GM18861 (cell line): Measurements from ENCODE around the gene SFMBT1.
A peak's percentile ranks its signal among the peaks of the same experiment; 100 is the strongest.

Source experiments
- ATAC-seq: cut with Tn5 transposase; IDR thresholded peaks from one replicate; pipeline ENCODE4 v1.9.1; 2021; ENCODE audit not compliant: unreplicated experiment

Gene SFMBT1, protein sequence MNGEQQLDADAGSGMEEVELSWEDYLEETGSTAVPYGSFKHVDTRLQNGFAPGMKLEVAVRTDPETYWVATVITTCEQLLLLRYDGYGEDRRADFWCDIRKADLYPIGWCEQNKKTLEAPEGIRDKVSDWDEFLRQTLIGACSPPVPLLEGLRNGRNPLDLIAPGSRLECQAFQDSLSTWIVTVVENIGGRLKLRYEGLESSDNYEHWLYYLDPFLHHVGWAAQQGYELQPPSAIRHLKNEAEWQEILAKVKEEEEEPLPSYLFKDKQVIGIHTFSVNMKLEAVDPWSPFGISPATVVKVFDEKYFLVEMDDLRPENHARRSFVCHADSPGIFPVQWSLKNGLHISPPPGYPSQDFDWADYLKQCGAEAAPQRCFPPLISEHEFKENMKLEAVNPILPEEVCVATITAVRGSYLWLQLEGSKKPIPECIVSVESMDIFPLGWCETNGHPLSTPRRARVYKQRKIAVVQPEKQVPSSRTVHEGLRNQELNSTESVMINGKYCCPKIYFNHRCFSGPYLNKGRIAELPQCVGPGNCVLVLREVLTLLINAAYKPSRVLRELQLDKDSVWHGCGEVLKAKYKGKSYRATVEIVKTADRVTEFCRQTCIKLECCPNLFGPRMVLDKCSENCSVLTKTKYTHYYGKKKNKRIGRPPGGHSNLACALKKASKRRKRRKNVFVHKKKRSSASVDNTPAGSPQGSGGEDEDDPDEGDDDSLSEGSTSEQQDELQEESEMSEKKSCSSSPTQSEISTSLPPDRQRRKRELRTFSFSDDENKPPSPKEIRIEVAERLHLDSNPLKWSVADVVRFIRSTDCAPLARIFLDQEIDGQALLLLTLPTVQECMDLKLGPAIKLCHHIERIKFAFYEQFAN

GRCh38 chr3:53045518-53046170, at the start of gene SFMBT1:
TSS of gene SFMBT1 (minus strand) at chr3:53046073. CDS start at chr3:52969128, 76,945 bp downstream.
- ATAC-seq = peak; percentile 29

GRCh38 chr3:53092942-53093341, 47.1 kb upstream of the SFMBT1 start:
- ATAC-seq = no peak

DNA sequence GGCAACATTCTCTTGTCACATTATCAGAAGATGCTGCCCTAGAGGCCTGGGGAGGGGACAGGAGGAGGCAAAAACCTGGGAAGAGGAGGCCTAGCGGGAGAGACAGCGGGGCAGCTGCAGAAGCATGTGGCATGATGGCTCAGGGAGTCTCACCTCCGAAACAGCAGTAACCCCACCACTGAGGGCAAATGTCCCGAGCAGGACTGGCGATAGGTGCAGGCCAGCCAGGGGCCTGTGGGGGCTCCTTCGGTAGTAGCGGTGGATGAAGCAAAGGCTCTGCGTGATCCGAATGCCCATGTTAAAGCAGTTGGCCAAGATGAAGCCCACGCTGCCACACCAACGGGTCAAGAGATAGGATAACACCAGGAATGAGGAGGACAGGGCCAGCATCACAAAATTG, 46.3 kb upstream of the SFMBT1 start:
- no peak for ATAC-seq

- no peak for ATAC-seq
Observed at GRCh38 chr3:53091011-53091410, 45.1 kb upstream of the SFMBT1 start.

GRCh38 chr3:53089511-53089910, 43.6 kb upstream of the SFMBT1 start:
- no peak for ATAC-seq

GRCh38 chr3:53085476-53085875, 39.6 kb upstream of the SFMBT1 start:
- no peak for ATAC-seq

GRCh38 chr3:53084310-53085001, 38.6 kb upstream of the SFMBT1 start:
- ATAC-seq = no peak

- no peak for ATAC-seq
Observed at GRCh38 chr3:53083949-53084309, 38.1 kb upstream of the SFMBT1 start.

- no peak for ATAC-seq
Observed at GRCh38 chr3:53083521-53083920, 37.6 kb upstream of the SFMBT1 start.

GRCh38 chr3:53082736-53083135, 36.9 kb upstream of the SFMBT1 start:
- ATAC-seq = no peak

DNA sequence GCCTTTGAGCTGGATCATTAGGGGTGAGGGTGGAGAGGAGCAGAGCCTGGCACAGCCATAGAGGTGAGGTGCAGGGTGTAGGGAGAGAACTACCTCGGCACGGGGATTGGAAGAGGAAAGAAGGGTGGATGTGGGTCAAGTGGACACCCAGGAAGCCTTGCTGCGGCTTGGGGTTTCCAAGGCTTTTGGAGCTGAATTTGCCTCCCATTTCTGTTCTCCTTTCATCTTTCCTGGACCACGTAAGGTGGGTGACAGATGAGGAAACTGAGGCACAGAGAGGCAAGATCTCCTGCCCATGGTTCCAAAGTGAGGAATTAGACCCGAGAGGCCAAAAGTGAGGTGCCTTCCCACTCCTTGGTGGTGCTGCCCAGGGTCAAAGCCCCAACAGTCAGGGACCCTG, 35.4 kb upstream of the SFMBT1 start:
- no peak for ATAC-seq

DNA sequence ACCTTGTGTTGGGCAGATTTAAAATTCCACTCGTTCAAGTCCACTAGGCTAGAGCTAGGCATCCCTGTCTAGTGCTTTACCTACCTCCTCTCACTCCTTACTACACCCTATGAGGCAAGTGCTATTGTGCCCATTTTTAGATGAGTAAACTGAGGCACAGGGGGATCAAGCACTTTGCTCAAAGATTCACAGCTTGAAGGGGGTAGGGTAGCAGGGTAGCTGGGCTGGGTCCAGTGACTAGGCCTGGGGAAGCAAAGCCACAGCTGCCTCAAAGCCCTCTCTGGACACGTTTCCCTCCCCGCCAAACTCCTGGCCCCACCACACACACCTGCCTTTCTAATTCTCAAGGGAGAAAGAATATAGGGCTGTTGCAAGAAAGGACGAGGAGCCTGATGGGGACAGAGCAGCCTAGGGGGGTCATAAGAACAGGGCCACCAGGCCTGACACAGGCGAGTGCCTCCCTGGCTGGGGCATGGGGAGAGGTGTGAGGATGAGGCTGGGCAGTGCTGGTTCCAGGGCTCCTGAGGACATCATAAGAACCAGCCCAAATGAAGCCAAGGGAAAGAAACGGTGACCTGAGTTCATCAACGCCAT, 34.8 kb upstream of the SFMBT1 start:
- no peak for ATAC-seq

DNA sequence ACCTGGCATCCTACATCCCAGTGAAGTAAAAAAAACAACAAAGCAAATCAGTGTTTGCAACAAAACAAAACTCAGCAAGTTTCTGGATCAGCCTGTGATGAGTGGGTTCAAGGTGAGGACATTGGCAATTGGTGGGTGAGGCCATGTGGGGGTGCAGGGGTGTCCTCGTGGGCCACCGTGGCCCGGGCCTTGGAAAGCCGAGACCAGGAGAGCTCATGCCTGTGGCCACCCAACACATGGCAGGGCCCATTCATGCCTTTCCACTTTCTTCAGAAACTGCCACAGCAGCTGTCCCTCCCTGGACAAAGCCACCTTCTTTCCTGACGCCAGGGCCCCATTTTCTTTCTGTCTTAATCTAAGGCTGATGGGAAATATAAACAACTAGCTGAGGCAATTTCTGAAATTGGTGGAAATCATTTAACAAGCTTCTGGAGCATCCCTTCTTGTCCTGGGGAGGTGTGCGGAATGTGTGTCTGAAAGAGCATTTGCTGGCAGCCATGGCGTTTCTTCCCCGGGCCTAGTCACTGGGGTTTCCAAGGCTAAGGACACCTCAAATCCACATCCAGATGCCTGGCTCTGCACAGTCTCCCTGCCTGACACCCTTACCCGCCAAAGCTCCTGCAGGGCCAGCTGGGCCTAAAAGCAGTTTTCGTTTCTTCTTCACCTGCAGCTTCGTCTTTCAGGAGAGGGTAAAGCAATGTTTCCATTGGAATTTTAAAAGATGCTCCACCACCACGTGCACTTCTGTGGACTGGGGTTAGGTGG, 34.1 kb upstream of the SFMBT1 start:
- no peak for ATAC-seq

- ATAC-seq = no peak
Observed at GRCh38 chr3:53079147-53079546, 33.3 kb upstream of the SFMBT1 start.

GRCh38 chr3:53078656-53079055, 32.8 kb upstream of the SFMBT1 start:
- no peak for ATAC-seq

GRCh38 chr3:53077476-53078220, 31.8 kb upstream of the SFMBT1 start:
- ATAC-seq = no peak

DNA sequence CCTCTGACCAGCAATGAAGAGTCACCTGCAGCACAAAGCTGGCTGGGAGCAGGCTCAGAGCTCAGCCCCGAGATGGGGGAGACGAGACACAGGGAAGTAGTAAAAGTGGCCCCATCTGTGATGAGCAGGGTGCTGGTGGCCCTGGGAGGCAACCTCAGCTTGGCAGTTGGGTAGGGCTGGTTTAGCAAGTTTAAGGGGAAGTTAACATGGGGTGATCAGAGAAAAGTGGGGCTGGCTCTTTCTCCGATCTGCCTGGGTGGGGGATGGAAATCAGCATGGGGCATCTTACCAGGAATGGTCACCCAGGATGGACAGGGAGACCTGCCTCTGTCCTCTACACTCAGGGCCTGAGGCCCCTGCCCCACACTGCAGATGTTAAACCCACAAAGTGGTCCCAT, 29.9 kb upstream of the SFMBT1 start:
- ATAC-seq = no peak

GRCh38 chr3:53074761-53075742, 29.2 kb upstream of the SFMBT1 start:
- no peak for ATAC-seq
